ENCODE measurements around the gene DLGAP1. TPM values are rescaled to one million over a fixed set of nuclear protein-coding genes. Genes with fewer than 3 reads are reported as not detected.

DLGAP1 gene
- total and polyA plus RNA-seq, 2 of the 13 experiments (the other 11 are each of a cell fraction or from before 2014, with no cell fraction given): 0.01 TPM; not detected in 1

GRCh38 chr18:4250141-4250540, 205.0 kb downstream of the DLGAP1 start:
- no peak overlapping the region for H3K4me3 ChIP-seq (replicated peaks in 1 of 3; ENCODE audit: insufficient read depth in 1 of 3, low read depth in 2 of 3, low read length in 3 of 3)
- H3K36me3 ChIP-seq (replicated peaks in 1 of 2; ENCODE audit: control insufficient read depth in 1 of 2, insufficient read depth in 2 of 2, low read length in 2 of 2): no peaks in the 10 kb centered on the region
- no peak overlapping the region for H3K27ac ChIP-seq (ENCODE audit: extremely low read length, insufficient read depth, low read length)
- no peak overlapping the region for H3K4me2 ChIP-seq (ENCODE audit: low read depth, low read length)
- in situ Hi-C loops (cut with HindIII; ENCODE audit: extremely low pct_ligation_motif_present, low pct_unique_long_range_greater_than_20kb) (no loop called here), intact Hi-C loops (cut with micrococcal nuclease; ENCODE audit: unreplicated experiment) (no loop called here)
- TF ChIP-seq ZNF34 (CRISPR knock-in tag; IDR thresholded peaks at IDR 0.05; ENCODE audit: borderline replicate concordance) (no peak), PRDM10 (CRISPR knock-in tag; IDR thresholded peaks at IDR 0.05; ENCODE audit: low read depth) (no peak), NFYC (CRISPR knock-in tag; IDR thresholded peaks at IDR 0.05) (no peak), RBFOX2 (IDR thresholded peaks at IDR 0.05; ENCODE audit: low read depth, low read length) (no peak), MXD4 (CRISPR knock-in tag; IDR thresholded peaks at IDR 0.05) (no peak), SIX1 (CRISPR knock-in tag; IDR thresholded peaks at IDR 0.05; ENCODE audit: borderline replicate concordance) (no peak)
- WGBS (ENCODE audit: low lambda C conversion rate): 6% methylated on average over 2 of the region's 2 CpGs
- POLR2A ChIA-PET: no interaction called here
- no peak overlapping the region for H3K9ac ChIP-seq (ENCODE audit: insufficient read depth, low read depth, low read length)
- H3K9me3 ChIP-seq (ENCODE audit: low read length): no peaks in the 10 kb centered on the region
- FAIRE-seq (no peak), DNase-seq (ENCODE audit: low spot score) (no peak), ATAC-seq (no peak)
- H3K27me3 ChIP-seq (ENCODE audit: control insufficient read depth in 1 of 2, insufficient read depth in 2 of 2, low read length in 2 of 2): peaks cover 0 to 10% of the 10 kb centered on the region in 2 experiments; a peak in 1 of 5 replicates
- H3K79me2 ChIP-seq (ENCODE audit: insufficient read depth, low read length): no peaks in the 10 kb centered on the region
- no peaks in the 10 kb centered on the region for H4K20me1 ChIP-seq (ENCODE audit: insufficient read depth, low read length)
- CTCF ChIA-PET (ENCODE audit: low intra/inter-chr PET ratio, low total read pairs): no interaction called here
- no peak overlapping the region for H2AFZ ChIP-seq (ENCODE audit: low read length)
- no peaks in the 10 kb centered on the region for H3K4me1 ChIP-seq (ENCODE audit: insufficient read depth, low read length)
- no TSS peak for BruUV-seq (replicated peaks)

Data from HepG2 (cell line).